ENCODE results near the gene CSPG4. TPM values are rescaled to one million over a fixed set of nuclear protein-coding genes. Genes with fewer than 3 reads are reported as not detected.
A peak's percentile ranks its signal among the peaks of the same experiment; 100 is the strongest.
"Not testable (repeated sequence)": the region's sequence is repeated elsewhere in the genome, so short reads cannot be mapped to it uniquely, and the experiment has no call there.

Gene CSPG4
- total and polyA plus RNA-seq, 2 donors (not counting 1 experiment from before 2014, with no cell fraction given): 0.03 to 0.15 TPM

DNA sequence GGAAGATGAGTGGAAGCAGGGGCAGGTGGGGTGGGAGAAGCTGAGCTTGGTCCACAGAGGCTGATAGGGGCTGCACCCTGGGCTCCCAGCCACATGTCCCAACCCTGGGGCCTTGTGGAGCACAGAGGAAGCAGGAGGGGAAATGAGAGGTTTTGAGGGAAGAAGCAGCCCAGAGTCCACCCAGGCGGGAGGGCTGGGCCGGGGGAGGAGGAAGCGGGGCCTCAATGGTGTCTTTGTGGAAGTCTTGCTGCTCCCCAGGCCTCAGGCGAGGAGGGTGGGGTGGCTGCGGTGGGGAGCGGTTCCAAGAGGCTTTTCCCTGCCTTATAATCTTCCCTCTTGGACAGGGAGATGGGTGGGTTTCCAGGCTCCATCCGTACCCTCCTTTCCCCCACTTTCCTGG, 13.1 kb downstream of the CSPG4 start:
- Histone ChIP-seq H3K4me1 (ENCODE audit: control insufficient read depth in 2 of 2, insufficient read depth in 2 of 2, low read length in 2 of 2) (peaks cover 49 to 74% of the 10 kb centered on the region in 2 donors), H3K9ac (ENCODE audit: low read length) (peak overlapping the region; percentile 37), H3K4me2 (replicated peaks; ENCODE audit: low read depth, low read length, poor library complexity, severe bottlenecking) (peak overlapping the region; percentile 57)
- Mint-ChIP-seq H3K4me1 (peaks cover 74% of the 10 kb centered on the region), H3K4me3 (peak overlapping the region; percentile 70)
- H3K36me3 ChIP-seq (replicated peaks in 1 of 2; ENCODE audit: control extremely low read depth in 1 of 2, control insufficient read depth in 1 of 2, extremely low read depth in 1 of 2, insufficient read depth in 2 of 2, low read length in 1 of 2); H3K27ac ChIP-seq (ENCODE audit: low read length in 2 of 2); H3K79me2 ChIP-seq (ENCODE audit: control insufficient read depth, insufficient read depth, low read length); H3K9me3 ChIP-seq (ENCODE audit: control extremely low read depth in 1 of 3, control insufficient read depth in 2 of 3, insufficient read depth in 1 of 3, low read length in 2 of 3); H4K20me1 ChIP-seq (ENCODE audit: control insufficient read depth, insufficient read depth, low read length, poor library complexity, severe bottlenecking); intact Hi-C loops (cut with micrococcal nuclease); POLR2A ChIA-PET; H3K27me3 ChIP-seq (replicated peaks in 1 of 4; ENCODE audit: control extremely low read depth in 1 of 4, control insufficient read depth in 3 of 4, insufficient read depth in 4 of 4, low read length in 3 of 4); ATAC-seq (ENCODE audit: low read depth); H3K27me3 Mint-ChIP-seq; H3K9me3 Mint-ChIP-seq (ENCODE audit: insufficient read depth); H3K4me3 ChIP-seq (ENCODE audit: control extremely low read depth in 1 of 5, extremely low read depth in 1 of 5, insufficient read depth in 1 of 5, low read depth in 2 of 5, low read length in 4 of 5); H2AFZ ChIP-seq (ENCODE audit: insufficient read depth, low read depth, low read length, poor library complexity, severe bottlenecking); H3K27ac Mint-ChIP-seq; DNase-seq: not testable (repeated sequence)
- CTCF ChIA-PET: interaction anchor here (1.3 kb wide), 1 partner anchor 13 kb away, joined by 4 read pairs; no protein-coding TSS in a partner anchor
- WGBS (ENCODE audit: insufficient coverage): no CpG with 5 or more reads among the region's 7 CpGs

DNA sequence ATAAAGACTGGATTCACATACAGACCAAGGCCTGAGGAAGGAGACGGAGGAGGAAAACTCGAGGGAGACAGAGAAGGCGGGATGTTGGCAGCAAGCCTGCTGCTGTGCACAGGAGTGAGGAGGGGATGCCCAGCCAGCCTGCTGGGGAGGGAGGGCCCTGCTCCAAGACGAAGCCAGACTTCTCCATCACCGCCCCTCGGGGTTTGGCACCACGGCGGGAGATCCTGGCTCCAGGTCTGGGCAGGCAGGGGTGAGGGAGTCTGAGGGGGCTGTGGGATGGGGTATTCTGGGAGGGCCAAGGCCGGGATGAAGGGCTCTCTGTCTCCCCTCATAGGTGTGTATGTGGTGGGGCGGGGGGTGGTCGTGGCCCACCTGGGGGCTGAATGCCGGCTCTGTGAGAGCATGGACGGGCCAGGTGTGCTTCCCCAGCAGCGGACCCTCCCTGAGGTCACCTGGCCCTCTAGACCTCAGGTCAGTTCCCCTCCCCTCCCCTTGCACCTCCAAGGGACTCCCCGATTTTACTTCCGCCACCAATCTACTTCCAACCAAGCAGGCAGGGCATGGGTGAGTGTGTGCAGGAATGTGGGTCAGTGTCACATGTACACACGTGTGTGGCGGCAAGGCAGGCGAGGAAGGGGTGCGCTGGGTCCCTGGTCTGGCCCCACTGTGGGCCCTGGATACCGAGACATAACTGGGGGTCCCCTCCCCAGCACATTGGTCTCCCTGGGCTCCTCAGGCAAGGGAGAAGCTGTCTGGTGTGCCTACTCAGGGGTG, 14.5 kb downstream of the CSPG4 start:
- H3K27me3 Mint-ChIP-seq; H4K20me1 ChIP-seq (ENCODE audit: control insufficient read depth, insufficient read depth, low read length, poor library complexity, severe bottlenecking); H3K9ac ChIP-seq (ENCODE audit: low read length); intact Hi-C loops (cut with micrococcal nuclease); H2AFZ ChIP-seq (ENCODE audit: insufficient read depth, low read depth, low read length, poor library complexity, severe bottlenecking); ATAC-seq (ENCODE audit: low read depth); H3K27ac ChIP-seq (ENCODE audit: low read length in 2 of 2); H3K79me2 ChIP-seq (ENCODE audit: control insufficient read depth, insufficient read depth, low read length); H3K36me3 ChIP-seq (replicated peaks in 1 of 2; ENCODE audit: control extremely low read depth in 1 of 2, control insufficient read depth in 1 of 2, extremely low read depth in 1 of 2, insufficient read depth in 2 of 2, low read length in 1 of 2); H3K9me3 Mint-ChIP-seq (ENCODE audit: insufficient read depth); H3K9me3 ChIP-seq (ENCODE audit: control extremely low read depth in 1 of 3, control insufficient read depth in 2 of 3, insufficient read depth in 1 of 3, low read length in 2 of 3); H3K4me3 ChIP-seq (ENCODE audit: control extremely low read depth in 1 of 5, extremely low read depth in 1 of 5, insufficient read depth in 1 of 5, low read depth in 2 of 5, low read length in 4 of 5); H3K27me3 ChIP-seq (replicated peaks in 1 of 4; ENCODE audit: control extremely low read depth in 1 of 4, control insufficient read depth in 3 of 4, insufficient read depth in 4 of 4, low read length in 3 of 4); DNase-seq; POLR2A ChIA-PET; H3K4me2 ChIP-seq (replicated peaks; ENCODE audit: low read depth, low read length, poor library complexity, severe bottlenecking): not testable (repeated sequence)
- 92% methylated on average over 8 of the region's 21 CpGs for WGBS (ENCODE audit: insufficient coverage)
- Mint-ChIP-seq H3K27ac (peak overlapping the region; percentile 68), H3K4me1 (peaks cover 88% of the 10 kb centered on the region), H3K4me3 (peak overlapping the region; percentile 36)
- peaks cover 63 to 88% of the 10 kb centered on the region in 2 donors for H3K4me1 ChIP-seq (ENCODE audit: control insufficient read depth in 2 of 2, insufficient read depth in 2 of 2, low read length in 2 of 2)
- CTCF ChIA-PET: interaction anchor here (1.2 to 1.3 kb wide), 2 partner anchors 12 to 330 kb away, joined by 3 to 4 read pairs; partner anchors contain the start of gene MAN2C1
